Panc1 (cell line): Measurements from ENCODE around the gene LRRC45.

Source experiments
- POLR2AphosphoS5 ChIP-seq: IDR thresholded peaks from 2 replicates; pipeline ENCODE4 v1.6.1; 2012; ENCODE audit warnings: mild to moderate bottlenecking, low read depth, low read length, moderate library complexity
- SIN3A ChIP-seq: IDR thresholded peaks from 2 replicates; pipeline ENCODE4 v1.6.1; 2012; ENCODE audit warnings: low read depth, mild to moderate bottlenecking, low read length, moderate library complexity, borderline replicate concordance; ENCODE audit not compliant: insufficient read depth
- TF ChIP-seq, protein P1 (sequence below): fragments of 450-650 bp; IDR thresholded peaks from 2 replicates; pipeline ENCODE4 v1.5.1; 2017; ENCODE audit warnings: mild to moderate bottlenecking
- TF ChIP-seq, protein P2 (sequence below), 2 experiments: IDR thresholded peaks; 2 replicates each; pipeline ENCODE4 v1.6.1; 2011 to 2012; ENCODE audit warnings: low read depth in 2 of 2, control low read depth in 1 of 2, low read length in 1 of 2, mild to moderate bottlenecking in 1 of 2, moderate library complexity in 1 of 2; ENCODE audit not compliant: insufficient read depth in 1 of 2

DNA sequence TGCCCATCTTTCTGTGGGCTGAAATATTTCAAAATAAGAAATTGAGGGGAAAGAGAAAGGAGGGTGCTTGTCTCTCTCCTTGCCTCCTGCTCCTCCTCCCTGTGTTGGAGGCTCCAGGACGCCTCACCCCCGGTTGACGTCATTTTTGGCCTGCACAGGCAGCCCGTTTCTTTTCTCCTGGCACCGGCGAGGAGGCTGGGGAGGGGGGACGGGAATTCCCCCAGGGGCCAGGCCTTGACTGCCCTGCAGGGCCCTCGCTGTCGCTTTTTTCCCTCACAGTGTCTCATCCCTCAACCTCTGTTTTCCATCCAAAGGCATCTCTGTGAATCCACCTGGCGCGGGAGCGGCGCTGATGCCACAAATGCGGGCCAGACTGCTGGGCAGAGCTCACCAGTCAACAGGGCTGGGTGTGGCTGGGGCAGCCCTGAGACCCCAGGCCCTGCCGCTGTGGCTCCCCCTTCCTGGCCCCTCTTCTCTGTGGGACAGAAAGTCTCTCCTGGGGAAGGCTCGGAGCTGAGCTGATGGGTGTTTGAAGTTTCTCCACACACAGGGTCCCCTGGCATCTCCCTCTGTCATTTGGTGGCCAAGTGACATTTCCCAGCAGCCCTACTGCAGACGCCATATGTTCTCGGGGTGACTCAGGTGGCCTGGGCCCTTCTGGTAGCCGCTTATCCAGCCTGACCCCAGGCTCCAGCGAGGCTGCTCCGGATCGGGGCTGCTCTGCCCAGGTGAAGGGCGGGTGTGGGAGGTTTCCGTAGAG is 16.5 kb upstream of the LRRC45 start:
- TF ChIP-seq, protein P1, sequence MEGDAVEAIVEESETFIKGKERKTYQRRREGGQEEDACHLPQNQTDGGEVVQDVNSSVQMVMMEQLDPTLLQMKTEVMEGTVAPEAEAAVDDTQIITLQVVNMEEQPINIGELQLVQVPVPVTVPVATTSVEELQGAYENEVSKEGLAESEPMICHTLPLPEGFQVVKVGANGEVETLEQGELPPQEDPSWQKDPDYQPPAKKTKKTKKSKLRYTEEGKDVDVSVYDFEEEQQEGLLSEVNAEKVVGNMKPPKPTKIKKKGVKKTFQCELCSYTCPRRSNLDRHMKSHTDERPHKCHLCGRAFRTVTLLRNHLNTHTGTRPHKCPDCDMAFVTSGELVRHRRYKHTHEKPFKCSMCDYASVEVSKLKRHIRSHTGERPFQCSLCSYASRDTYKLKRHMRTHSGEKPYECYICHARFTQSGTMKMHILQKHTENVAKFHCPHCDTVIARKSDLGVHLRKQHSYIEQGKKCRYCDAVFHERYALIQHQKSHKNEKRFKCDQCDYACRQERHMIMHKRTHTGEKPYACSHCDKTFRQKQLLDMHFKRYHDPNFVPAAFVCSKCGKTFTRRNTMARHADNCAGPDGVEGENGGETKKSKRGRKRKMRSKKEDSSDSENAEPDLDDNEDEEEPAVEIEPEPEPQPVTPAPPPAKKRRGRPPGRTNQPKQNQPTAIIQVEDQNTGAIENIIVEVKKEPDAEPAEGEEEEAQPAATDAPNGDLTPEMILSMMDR, result no peak
- TF ChIP-seq POLR2AphosphoS5 (no peak), SIN3A (no peak)
- TF ChIP-seq, protein P2, sequence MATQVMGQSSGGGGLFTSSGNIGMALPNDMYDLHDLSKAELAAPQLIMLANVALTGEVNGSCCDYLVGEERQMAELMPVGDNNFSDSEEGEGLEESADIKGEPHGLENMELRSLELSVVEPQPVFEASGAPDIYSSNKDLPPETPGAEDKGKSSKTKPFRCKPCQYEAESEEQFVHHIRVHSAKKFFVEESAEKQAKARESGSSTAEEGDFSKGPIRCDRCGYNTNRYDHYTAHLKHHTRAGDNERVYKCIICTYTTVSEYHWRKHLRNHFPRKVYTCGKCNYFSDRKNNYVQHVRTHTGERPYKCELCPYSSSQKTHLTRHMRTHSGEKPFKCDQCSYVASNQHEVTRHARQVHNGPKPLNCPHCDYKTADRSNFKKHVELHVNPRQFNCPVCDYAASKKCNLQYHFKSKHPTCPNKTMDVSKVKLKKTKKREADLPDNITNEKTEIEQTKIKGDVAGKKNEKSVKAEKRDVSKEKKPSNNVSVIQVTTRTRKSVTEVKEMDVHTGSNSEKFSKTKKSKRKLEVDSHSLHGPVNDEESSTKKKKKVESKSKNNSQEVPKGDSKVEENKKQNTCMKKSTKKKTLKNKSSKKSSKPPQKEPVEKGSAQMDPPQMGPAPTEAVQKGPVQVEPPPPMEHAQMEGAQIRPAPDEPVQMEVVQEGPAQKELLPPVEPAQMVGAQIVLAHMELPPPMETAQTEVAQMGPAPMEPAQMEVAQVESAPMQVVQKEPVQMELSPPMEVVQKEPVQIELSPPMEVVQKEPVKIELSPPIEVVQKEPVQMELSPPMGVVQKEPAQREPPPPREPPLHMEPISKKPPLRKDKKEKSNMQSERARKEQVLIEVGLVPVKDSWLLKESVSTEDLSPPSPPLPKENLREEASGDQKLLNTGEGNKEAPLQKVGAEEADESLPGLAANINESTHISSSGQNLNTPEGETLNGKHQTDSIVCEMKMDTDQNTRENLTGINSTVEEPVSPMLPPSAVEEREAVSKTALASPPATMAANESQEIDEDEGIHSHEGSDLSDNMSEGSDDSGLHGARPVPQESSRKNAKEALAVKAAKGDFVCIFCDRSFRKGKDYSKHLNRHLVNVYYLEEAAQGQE (IDR thresholded peaks at IDR 0.05; ENCODE audit: insufficient read depth in 1 of 2, low read depth in 2 of 2, low read length in 1 of 2), result no peak
